H1 (cell line): ENCODE data around the gene SBF2. TPM values are rescaled to one million over a fixed set of nuclear protein-coding genes. Genes with fewer than 3 reads are reported as not detected.

Source experiments
- CTCF ChIA-PET: fragments of 300-600 bp; sonication (Branson Sonifier 250); formaldehyde crosslinking; loops from one replicate; lab custom pipeline; 2021; ENCODE audit not compliant: partially characterized antibody; lab: Charles Lee
- POLR2A ChIA-PET: fragments of 300-600 bp; sonication (Branson Sonifier 250); formaldehyde crosslinking; loops from one replicate; lab custom pipeline; 2021; ENCODE audit warnings: inconsistent platforms; ENCODE audit not compliant: partially characterized antibody; lab: Charles Lee
- DNase-seq, 2 experiments: peaks; one replicate each; pipeline versions ENCODE4 v3.0.0 to v3.0.0-alpha.2; 2010 to 2022; ENCODE audit warnings: low spot score in 2 of 2, low read depth in 1 of 2, mixed read lengths in 1 of 2
- FAIRE-seq: peaks from 2 replicates; lab custom pipeline; 2011; peaks lifted over from hg19 to GRCh38; lab: Jason Lieb, UNC
- H2AFZ ChIP-seq: 2 replicates; pipeline ENCODE4 v1.8.1; 2012; ENCODE audit warnings: low read length, inconsistent platforms
- H2AK5ac ChIP-seq: 2 replicates; pipeline ENCODE4 v1.6.1; 2013; ENCODE audit warnings: low read depth, low read length
- H2BK120ac ChIP-seq: replicated peaks from 2 replicates; pipeline ENCODE3; 2013; ENCODE audit warnings: low read depth, low read length, inconsistent platforms
- H2BK12ac ChIP-seq: 2 replicates; pipeline ENCODE4 v1.6.1; 2013; ENCODE audit warnings: low read depth, low read length
- H2BK15ac ChIP-seq: 2 replicates; pipeline ENCODE4 v1.6.1; 2013; ENCODE audit warnings: low read length
- H2BK20ac ChIP-seq: 2 replicates; pipeline ENCODE4 v1.6.1; 2013; ENCODE audit warnings: low read length
- H2BK5ac ChIP-seq: 2 replicates; pipeline ENCODE4 v1.6.1; 2013; ENCODE audit warnings: low read depth, low read length
- H3K14ac ChIP-seq: 2 replicates; pipeline ENCODE4 v1.6.1; 2013; ENCODE audit warnings: inconsistent platforms; ENCODE audit not compliant: insufficient read length
- H3K18ac ChIP-seq: 2 replicates; pipeline ENCODE4 v1.6.1; 2013; ENCODE audit warnings: low read length; ENCODE audit errors: extremely low read depth
- H3K23ac ChIP-seq: 2 replicates; pipeline ENCODE4 v1.6.1; 2013; ENCODE audit warnings: inconsistent platforms; ENCODE audit not compliant: insufficient read length
- H3K23me2 ChIP-seq: 2 replicates; pipeline ENCODE4 v1.6.1; 2013; ENCODE audit warnings: low read depth, low read length
- H3K27ac ChIP-seq: 2 replicates; pipeline ENCODE4 v1.6.1; 2011; ENCODE audit warnings: low read depth, low read length, inconsistent platforms
- H3K27me3 ChIP-seq, 4 experiments: replicated peaks in 1 of 4; 1 replicate in 1 of 4; 2 replicates in 3 of 4; pipeline versions ENCODE4 v1.6.1 to v1.8.1; 2011 to 2013; ENCODE audit warnings: low read length in 3 of 4, mild to moderate bottlenecking in 3 of 4, inconsistent platforms in 2 of 4, mixed read lengths in 2 of 4, moderate library complexity in 1 of 4; ENCODE audit not compliant: control insufficient read depth in 3 of 4, insufficient read depth in 3 of 4; ENCODE audit errors: extremely low read depth in 1 of 4
- H3K36me3 ChIP-seq, 4 experiments: 2 replicates each; pipeline versions ENCODE4 v1.6.1 to v1.8.1; 2011 to 2013; ENCODE audit warnings: mild to moderate bottlenecking in 4 of 4, low read length in 3 of 4, moderate library complexity in 2 of 4, control low read depth in 1 of 4, inconsistent platforms in 1 of 4; ENCODE audit not compliant: insufficient read depth in 4 of 4, control insufficient read depth in 2 of 4
- H3K4ac ChIP-seq: replicated peaks from 2 replicates; pipeline ENCODE3; 2013; ENCODE audit warnings: low read length, low read depth, mixed read lengths, inconsistent platforms; ENCODE audit not compliant: insufficient read length
- H3K4me1 ChIP-seq, 4 experiments: replicated peaks in 1 of 4; 1 replicate in 1 of 4; 2 replicates in 3 of 4; pipeline versions ENCODE4 v1.6.1 to v1.8.1; 2011 to 2013; ENCODE audit warnings: low read length in 3 of 4, inconsistent platforms in 2 of 4, mixed read lengths in 1 of 4; ENCODE audit not compliant: insufficient read depth in 4 of 4, control insufficient read depth in 3 of 4
- H3K4me2 ChIP-seq, 2 experiments: 2 replicates each; pipeline versions ENCODE4 v1.6.1 to v1.8.1; 2011 to 2013; ENCODE audit warnings: low read depth in 2 of 2, low read length in 2 of 2, control low read depth in 1 of 2, inconsistent platforms in 1 of 2, mild to moderate bottlenecking in 1 of 2; ENCODE audit not compliant: insufficient read depth in 1 of 2
- H3K4me3 ChIP-seq, 4 experiments: fragments of 200-600, 300-600 bp in 1 of 4; sonication (generic), shearing (Covaris generic), sonication (Bioruptor Twin) in 1 of 4; 2 replicates each; pipeline versions ENCODE4 v1.5.1 to v1.8.1; 2011 to 2016; ENCODE audit warnings: low read length in 4 of 4, low read depth in 3 of 4, control low read depth in 2 of 4, inconsistent platforms in 2 of 4, mild to moderate bottlenecking in 2 of 4, mixed read lengths in 1 of 4, moderate library complexity in 1 of 4; ENCODE audit not compliant: insufficient read depth in 2 of 4; ENCODE audit errors: extremely low read depth in 1 of 4
- H3K56ac ChIP-seq: replicated peaks from 2 replicates; pipeline ENCODE3; 2013; ENCODE audit warnings: low read depth, mild to moderate bottlenecking, mixed read lengths, low read length, inconsistent platforms; ENCODE audit not compliant: insufficient read length
- H3K79me1 ChIP-seq: 2 replicates; pipeline ENCODE4 v1.6.1; 2013; ENCODE audit warnings: low read depth, low read length, control low read depth
- H3K79me2 ChIP-seq, 2 experiments: 2 replicates each; pipeline versions ENCODE4 v1.6.1 to v1.8.1; 2012 to 2013; ENCODE audit warnings: low read length in 2 of 2, mild to moderate bottlenecking in 2 of 2, inconsistent platforms in 1 of 2; ENCODE audit not compliant: insufficient read depth in 2 of 2, control insufficient read depth in 1 of 2
- H3K9ac ChIP-seq, 4 experiments: replicated peaks in 1 of 4; 1 replicate in 1 of 4; 2 replicates in 3 of 4; pipeline versions ENCODE4 v1.6.1 to v1.8.1; 2011 to 2013; ENCODE audit warnings: low read depth in 3 of 4, low read length in 3 of 4, control low read depth in 2 of 4, mild to moderate bottlenecking in 2 of 4, moderate library complexity in 2 of 4, inconsistent platforms in 1 of 4; ENCODE audit errors: extremely low read depth in 1 of 4
- H3K9me3 ChIP-seq, 2 experiments: 2 replicates each; pipeline versions ENCODE4 v1.6.1 to v1.8.1; 2012 to 2013; ENCODE audit warnings: mild to moderate bottlenecking in 2 of 2, moderate library complexity in 2 of 2, control low read depth in 1 of 2, inconsistent platforms in 1 of 2, low read depth in 1 of 2, low read length in 1 of 2, mixed read lengths in 1 of 2; ENCODE audit not compliant: insufficient read depth in 2 of 2
- H4K20me1 ChIP-seq, 2 experiments: replicated peaks in 1 of 2; 2 replicates each; pipeline versions ENCODE3 to v1.8.1; 2011 to 2013; ENCODE audit warnings: inconsistent platforms in 2 of 2, low read length in 2 of 2, mild to moderate bottlenecking in 1 of 2; ENCODE audit not compliant: insufficient read depth in 2 of 2, control insufficient read depth in 1 of 2
- H4K5ac ChIP-seq: 2 replicates; pipeline ENCODE4 v1.6.1; 2013; ENCODE audit warnings: low read length, low read depth, mixed read lengths, inconsistent platforms; ENCODE audit not compliant: insufficient read length
- H4K8ac ChIP-seq: 2 replicates; pipeline ENCODE4 v1.8.0; 2013; ENCODE audit warnings: mild to moderate bottlenecking, moderate library complexity, low read length, inconsistent platforms; ENCODE audit not compliant: insufficient read depth; ENCODE audit errors: extremely low read depth
- H4K91ac ChIP-seq: replicated peaks from 2 replicates; pipeline ENCODE3; 2013; ENCODE audit warnings: low read length, mixed read lengths, inconsistent platforms; ENCODE audit not compliant: insufficient read length
- polyA plus RNA-seq, 7 experiments: library from polyadenylated mRNA; depleted of rRNA in 3 of 7; stranded (reverse) in 5 of 7; unstranded in 2 of 7; fragments of >200 nt in 5 of 7; fragments of 200-250 nt in 2 of 7; gene quantifications; 1 replicate in 5 of 7; 2 replicates in 1 of 7; 4 replicates in 1 of 7; pipeline versions ENCODE4 v1.2.1 to v1.2.3, GENCODE V29; 2011 to 2013; ENCODE audit warnings: missing spikeins in 2 of 7, mixed read lengths in 2 of 7
- total RNA-seq: library from RNA; stranded (reverse); fragmentation: NEBNext Ultra II Directional; extraction: Animal tissue kit (Norgen Biotek cat#: 25700); gene quantifications from 2 replicates; pipeline ENCODE4 v1.2.1, GENCODE V29; 2021

Gene SBF2
- total and polyA plus RNA-seq, 2 of the 8 experiments (the other 6 are each of a cell fraction or from before 2014, with no cell fraction given), result 36.7 to 50.5 TPM

DNA sequence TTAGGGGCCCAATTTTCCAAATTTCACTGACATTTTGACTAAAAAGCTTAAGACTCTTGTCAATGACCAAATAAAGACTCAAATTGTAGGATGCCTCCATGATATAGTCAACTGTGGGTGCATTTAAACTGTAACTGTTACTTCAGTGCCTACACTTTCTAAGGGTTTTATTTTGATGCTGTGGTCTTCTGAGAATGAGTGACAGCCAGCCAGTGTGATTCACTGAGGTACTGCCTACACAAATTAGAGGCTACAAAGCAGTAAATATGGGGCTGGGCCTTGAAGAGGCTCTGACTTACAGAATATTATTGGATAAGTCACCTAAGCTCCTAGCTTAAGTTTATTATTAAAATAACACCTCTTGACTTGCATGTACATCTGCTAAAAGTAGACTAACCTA lies 419.6 kb downstream of the SBF2 start:
- Histone ChIP-seq H3K56ac (no peak overlapping the region), H3K4me1 (peaks cover 0 to 4% (median 0%) of the 10 kb centered on the region in 4 experiments; a peak in 1 of 7 replicates), H3K79me2 (no peaks in the 10 kb centered on the region), H3K4ac (no peak overlapping the region), H3K4me2 (no peak overlapping the region), H3K14ac (no peak overlapping the region), H3K36me3 (peaks cover 0 to 4% (median 0%) of the 10 kb centered on the region in 4 experiments; a peak in 2 of 8 replicates), H4K20me1 (no peaks in the 10 kb centered on the region), H2BK15ac (no peak overlapping the region), H4K8ac (no peak overlapping the region), H3K27ac (no peak overlapping the region), H2BK20ac (no peak overlapping the region), H3K9ac (no peak overlapping the region), H2AFZ (no peak overlapping the region), H2BK120ac (no peak overlapping the region), H3K79me1 (no peaks in the 10 kb centered on the region), H3K27me3 (no peaks in the 10 kb centered on the region), H4K91ac (no peak overlapping the region), H3K23me2 (no peaks in the 10 kb centered on the region; the same call in 1 of the 2 replicates), H3K18ac (no peak overlapping the region), H3K23ac (no peak overlapping the region), H4K5ac (no peak overlapping the region), H2AK5ac (no peak overlapping the region), H3K4me3 (no peak overlapping the region), H2BK5ac (no peak overlapping the region), H2BK12ac (no peak overlapping the region), H3K9me3 (peaks cover 9 to 17% of the 10 kb centered on the region in 2 experiments; a peak in 3 of 4 replicates)
- POLR2A ChIA-PET, result interaction anchor here (1.0 to 1.2 kb wide), 2 partner anchors 10 to 14 kb away, joined by 3 to 5 read pairs; no protein-coding TSS in a partner anchor
- CTCF ChIA-PET, result interaction anchor here (0.5 to 2.2 kb wide), 4 partner anchors 12 to 1247 kb away, joined by 3 to 13 read pairs (median 4); no protein-coding TSS in a partner anchor
- no peak for FAIRE-seq
- DNase-seq, result no peak
